AG09309 (cell line): ENCODE measurements around the gene TACR2.

ENCODE experiments used
- DNase-seq: peaks from one replicate; pipeline ENCODE4 v3.0.0-alpha.2; 2010; ENCODE audit warnings: low read depth
- H3K4me3 ChIP-seq: 2 replicates; pipeline ENCODE4 v1.5.1; 2011; ENCODE audit warnings: mild to moderate bottlenecking, low read depth, low read length, moderate library complexity; ENCODE audit not compliant: control insufficient read depth
- CTCF ChIP-seq: IDR thresholded peaks from 2 replicates; pipeline ENCODE4 v1.5.1; 2011; ENCODE audit warnings: mild to moderate bottlenecking, low read depth, low read length, inconsistent platforms; ENCODE audit not compliant: insufficient read depth, control insufficient read depth; ENCODE audit errors: missing control alignments

TACR2 gene

GRCh38 chr10:69413221-69413865 is 3.4 kb downstream of the TACR2 start:
- no peak overlapping the region for H3K4me3 ChIP-seq
- peak; percentile 27 for DNase-seq
- peak; percentile 78 for TF ChIP-seq CTCF

- no peak overlapping the region for H3K4me3 ChIP-seq
- no peak for DNase-seq
- no peak for TF ChIP-seq CTCF
These were observed 4.4 kb downstream of the TACR2 start for GRCh38 chr10:69412232-69412790.

GRCh38 chr10:69411476-69411875 is 5.2 kb downstream of the TACR2 start:
- TF ChIP-seq CTCF: no peak
- H3K4me3 ChIP-seq: no peak overlapping the region
- DNase-seq: no peak

- TF ChIP-seq CTCF: no peak
- no peak overlapping the region for H3K4me3 ChIP-seq
- DNase-seq: no peak
These were observed 6.2 kb downstream of the TACR2 start for GRCh38 chr10:69410487-69410886.

GRCh38 chr10:69409968-69410367 is 6.8 kb downstream of the TACR2 start:
- H3K4me3 ChIP-seq: no peak overlapping the region
- no peak for TF ChIP-seq CTCF
- no peak for DNase-seq

GRCh38 chr10:69409176-69409495 is 7.6 kb downstream of the TACR2 start:
- TF ChIP-seq CTCF: no peak
- DNase-seq: no peak
- peak overlapping the region; percentile 40 for H3K4me3 ChIP-seq
